SK-N-SH (cell line): Measurements from ENCODE around the gene SLCO2B1.

ENCODE experiments used
- EP300 ChIP-seq, 2 experiments: IDR thresholded peaks; 2 replicates each; pipeline versions ENCODE4 v1.4.0 to v1.6.1; 2012; ENCODE audit warnings: borderline replicate concordance in 1 of 2, low read depth in 1 of 2, low read length in 1 of 2
- EZH2phosphoT487 ChIP-seq: fragments of 200-600 bp; sonication (generic); IDR thresholded peaks from 2 replicates; pipeline ENCODE4 v1.6.1; 2017; ENCODE audit warnings: low read depth, mixed run types, mild to moderate bottlenecking, antibody characterized with exemption, moderate library complexity, borderline replicate concordance
- FOXM1 ChIP-seq: IDR thresholded peaks from 2 replicates; pipeline ENCODE4 v1.4.0; 2012; ENCODE audit warnings: low read depth, mild to moderate bottlenecking
- MEF2A ChIP-seq: IDR thresholded peaks from 2 replicates; pipeline ENCODE4 v1.4.0; 2012; ENCODE audit warnings: low read depth, borderline replicate concordance
- POLR2AphosphoS5 ChIP-seq: IDR thresholded peaks from 2 replicates; pipeline ENCODE4 v1.6.1; 2012; ENCODE audit warnings: low read depth, low read length
- RAD21 ChIP-seq: IDR thresholded peaks from 2 replicates; pipeline ENCODE4 v1.6.1; 2012; ENCODE audit warnings: mild to moderate bottlenecking, low read length
- RFX5 ChIP-seq: IDR thresholded peaks from 2 replicates; pipeline ENCODE4 v1.6.1; 2012; ENCODE audit warnings: mild to moderate bottlenecking, improper control_type of control experiment, low read length
- SIN3A ChIP-seq: IDR thresholded peaks from 2 replicates; pipeline ENCODE4 v1.6.1; 2012; ENCODE audit warnings: low read depth, mild to moderate bottlenecking, low read length, moderate library complexity, borderline replicate concordance
- TAF1 ChIP-seq: IDR thresholded peaks from 2 replicates; pipeline ENCODE4 v1.6.1; 2012; ENCODE audit warnings: low read depth, mild to moderate bottlenecking, low read length, moderate library complexity, borderline replicate concordance
- TF ChIP-seq, protein P1 (sequence below): fragments of 200-600 bp; sonication (generic); IDR thresholded peaks from 2 replicates; pipeline ENCODE4 v1.6.1; 2017; ENCODE audit warnings: antibody characterized with exemption, mild to moderate bottlenecking, moderate library complexity
- TF ChIP-seq, protein P2 (sequence below): IDR thresholded peaks from 2 replicates; pipeline ENCODE4; 2012
- TF ChIP-seq, protein P3 (sequence below): IDR thresholded peaks from 2 replicates; pipeline ENCODE4 v1.6.1; 2012; ENCODE audit warnings: mild to moderate bottlenecking, low read depth, low read length, moderate library complexity

DNA sequence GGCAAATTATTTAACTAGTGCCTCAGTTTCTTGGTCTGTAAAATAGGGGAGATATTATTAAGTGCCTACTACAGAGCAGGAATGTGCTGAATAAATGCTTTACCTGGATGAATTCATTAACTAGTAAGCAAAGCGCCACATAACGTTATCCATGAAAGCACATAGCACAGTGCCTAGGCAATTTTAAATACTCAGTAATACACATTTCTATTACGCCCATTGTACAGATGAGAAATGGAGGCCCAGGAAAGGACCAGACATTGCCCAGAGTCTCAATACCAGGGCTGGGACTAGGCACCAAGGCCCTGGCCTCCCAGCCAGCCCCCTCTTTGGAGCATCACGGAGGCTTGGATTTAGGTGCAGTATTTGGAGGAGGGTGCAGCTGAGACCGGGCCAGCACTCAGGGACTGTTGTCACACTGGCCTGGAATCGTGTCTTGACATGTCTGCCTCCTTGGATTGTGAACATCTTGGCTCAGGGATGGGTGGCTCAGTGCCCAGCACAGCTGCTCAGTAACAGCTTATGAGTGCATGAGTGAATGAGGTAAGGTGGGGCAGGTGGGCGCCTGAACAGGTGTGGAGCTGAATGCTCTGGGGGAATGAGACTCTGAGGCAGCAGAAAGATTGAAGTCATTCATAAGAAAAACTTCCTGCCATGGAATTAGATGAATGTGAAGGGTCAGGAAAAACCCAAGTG is 47.5 kb downstream of the SLCO2B1 start:
- TF ChIP-seq, protein P1, sequence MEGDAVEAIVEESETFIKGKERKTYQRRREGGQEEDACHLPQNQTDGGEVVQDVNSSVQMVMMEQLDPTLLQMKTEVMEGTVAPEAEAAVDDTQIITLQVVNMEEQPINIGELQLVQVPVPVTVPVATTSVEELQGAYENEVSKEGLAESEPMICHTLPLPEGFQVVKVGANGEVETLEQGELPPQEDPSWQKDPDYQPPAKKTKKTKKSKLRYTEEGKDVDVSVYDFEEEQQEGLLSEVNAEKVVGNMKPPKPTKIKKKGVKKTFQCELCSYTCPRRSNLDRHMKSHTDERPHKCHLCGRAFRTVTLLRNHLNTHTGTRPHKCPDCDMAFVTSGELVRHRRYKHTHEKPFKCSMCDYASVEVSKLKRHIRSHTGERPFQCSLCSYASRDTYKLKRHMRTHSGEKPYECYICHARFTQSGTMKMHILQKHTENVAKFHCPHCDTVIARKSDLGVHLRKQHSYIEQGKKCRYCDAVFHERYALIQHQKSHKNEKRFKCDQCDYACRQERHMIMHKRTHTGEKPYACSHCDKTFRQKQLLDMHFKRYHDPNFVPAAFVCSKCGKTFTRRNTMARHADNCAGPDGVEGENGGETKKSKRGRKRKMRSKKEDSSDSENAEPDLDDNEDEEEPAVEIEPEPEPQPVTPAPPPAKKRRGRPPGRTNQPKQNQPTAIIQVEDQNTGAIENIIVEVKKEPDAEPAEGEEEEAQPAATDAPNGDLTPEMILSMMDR, result no peak
- TF ChIP-seq EZH2phosphoT487 (no peak), TAF1 (no peak), EP300 (IDR thresholded peaks at IDR 0.05; ENCODE audit: borderline replicate concordance in 1 of 2, low read depth in 1 of 2, low read length in 1 of 2) (no peak), FOXM1 (no peak), RFX5 (no peak), MEF2A (no peak), RAD21 (no peak), SIN3A (no peak), POLR2AphosphoS5 (no peak)
- TF ChIP-seq, protein P2, sequence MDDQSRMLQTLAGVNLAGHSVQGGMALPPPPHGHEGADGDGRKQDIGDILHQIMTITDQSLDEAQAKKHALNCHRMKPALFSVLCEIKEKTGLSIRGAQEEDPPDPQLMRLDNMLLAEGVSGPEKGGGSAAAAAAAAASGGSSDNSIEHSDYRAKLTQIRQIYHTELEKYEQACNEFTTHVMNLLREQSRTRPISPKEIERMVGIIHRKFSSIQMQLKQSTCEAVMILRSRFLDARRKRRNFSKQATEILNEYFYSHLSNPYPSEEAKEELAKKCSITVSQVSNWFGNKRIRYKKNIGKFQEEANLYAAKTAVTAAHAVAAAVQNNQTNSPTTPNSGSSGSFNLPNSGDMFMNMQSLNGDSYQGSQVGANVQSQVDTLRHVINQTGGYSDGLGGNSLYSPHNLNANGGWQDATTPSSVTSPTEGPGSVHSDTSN, result no peak
- TF ChIP-seq, protein P3, sequence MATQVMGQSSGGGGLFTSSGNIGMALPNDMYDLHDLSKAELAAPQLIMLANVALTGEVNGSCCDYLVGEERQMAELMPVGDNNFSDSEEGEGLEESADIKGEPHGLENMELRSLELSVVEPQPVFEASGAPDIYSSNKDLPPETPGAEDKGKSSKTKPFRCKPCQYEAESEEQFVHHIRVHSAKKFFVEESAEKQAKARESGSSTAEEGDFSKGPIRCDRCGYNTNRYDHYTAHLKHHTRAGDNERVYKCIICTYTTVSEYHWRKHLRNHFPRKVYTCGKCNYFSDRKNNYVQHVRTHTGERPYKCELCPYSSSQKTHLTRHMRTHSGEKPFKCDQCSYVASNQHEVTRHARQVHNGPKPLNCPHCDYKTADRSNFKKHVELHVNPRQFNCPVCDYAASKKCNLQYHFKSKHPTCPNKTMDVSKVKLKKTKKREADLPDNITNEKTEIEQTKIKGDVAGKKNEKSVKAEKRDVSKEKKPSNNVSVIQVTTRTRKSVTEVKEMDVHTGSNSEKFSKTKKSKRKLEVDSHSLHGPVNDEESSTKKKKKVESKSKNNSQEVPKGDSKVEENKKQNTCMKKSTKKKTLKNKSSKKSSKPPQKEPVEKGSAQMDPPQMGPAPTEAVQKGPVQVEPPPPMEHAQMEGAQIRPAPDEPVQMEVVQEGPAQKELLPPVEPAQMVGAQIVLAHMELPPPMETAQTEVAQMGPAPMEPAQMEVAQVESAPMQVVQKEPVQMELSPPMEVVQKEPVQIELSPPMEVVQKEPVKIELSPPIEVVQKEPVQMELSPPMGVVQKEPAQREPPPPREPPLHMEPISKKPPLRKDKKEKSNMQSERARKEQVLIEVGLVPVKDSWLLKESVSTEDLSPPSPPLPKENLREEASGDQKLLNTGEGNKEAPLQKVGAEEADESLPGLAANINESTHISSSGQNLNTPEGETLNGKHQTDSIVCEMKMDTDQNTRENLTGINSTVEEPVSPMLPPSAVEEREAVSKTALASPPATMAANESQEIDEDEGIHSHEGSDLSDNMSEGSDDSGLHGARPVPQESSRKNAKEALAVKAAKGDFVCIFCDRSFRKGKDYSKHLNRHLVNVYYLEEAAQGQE, result no peak
